NCI-H69 (cell line): ENCODE data around the gene DICER1.
"Not testable (repeated sequence)": the region's sequence is repeated elsewhere in the genome, so short reads cannot be mapped to it uniquely, and the experiment has no call there.

Experiments used
- DNase-seq: peaks from one replicate; lab custom pipeline; 2025; lab: John Stamatoyannopoulos, UW

The DICER1 gene

DNA sequence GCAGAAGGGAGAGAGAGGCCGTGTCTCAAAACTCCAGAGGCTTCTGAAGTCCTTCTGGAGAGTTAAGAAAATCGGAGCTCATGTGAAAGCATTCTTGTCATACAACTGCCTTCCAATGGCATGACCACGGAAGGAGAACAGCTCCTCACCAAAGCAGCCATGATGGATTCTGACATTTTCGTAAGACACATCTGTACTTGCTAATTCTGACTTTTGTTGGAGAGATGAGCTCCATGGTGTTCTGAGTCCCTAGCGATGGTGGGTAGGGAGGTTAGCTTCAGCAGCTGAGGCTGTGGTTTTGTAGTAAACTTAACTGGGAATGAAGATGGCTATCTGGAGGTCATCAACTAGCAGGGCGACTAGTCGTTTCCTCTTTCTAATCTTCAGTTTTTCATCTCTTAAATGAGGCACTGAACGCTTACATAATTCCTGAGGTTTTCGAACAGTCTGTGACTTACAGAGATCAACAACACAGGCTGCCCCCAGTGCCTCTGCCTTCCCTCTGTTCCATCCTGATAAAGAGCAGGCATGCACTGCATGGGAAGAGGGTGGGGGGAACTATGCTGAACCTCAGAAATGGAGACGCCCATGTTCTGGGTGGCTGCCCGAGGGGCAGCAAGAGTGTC, 28.6 kb upstream of the DICER1 start:
- no peak for DNase-seq

GRCh38 chr14:95185033-95185766, 27.9 kb upstream of the DICER1 start:
- no peak for DNase-seq

- DNase-seq = no peak
Measured at GRCh38 chr14:95184413-95184790, 27.1 kb upstream of the DICER1 start.

GRCh38 chr14:95183532-95184412, 26.4 kb upstream of the DICER1 start:
- DNase-seq = no peak

- DNase-seq = no peak
Measured at GRCh38 chr14:95183082-95183481, 25.8 kb upstream of the DICER1 start.

GRCh38 chr14:95182379-95182778, 25.1 kb upstream of the DICER1 start:
- no peak for DNase-seq

DNA sequence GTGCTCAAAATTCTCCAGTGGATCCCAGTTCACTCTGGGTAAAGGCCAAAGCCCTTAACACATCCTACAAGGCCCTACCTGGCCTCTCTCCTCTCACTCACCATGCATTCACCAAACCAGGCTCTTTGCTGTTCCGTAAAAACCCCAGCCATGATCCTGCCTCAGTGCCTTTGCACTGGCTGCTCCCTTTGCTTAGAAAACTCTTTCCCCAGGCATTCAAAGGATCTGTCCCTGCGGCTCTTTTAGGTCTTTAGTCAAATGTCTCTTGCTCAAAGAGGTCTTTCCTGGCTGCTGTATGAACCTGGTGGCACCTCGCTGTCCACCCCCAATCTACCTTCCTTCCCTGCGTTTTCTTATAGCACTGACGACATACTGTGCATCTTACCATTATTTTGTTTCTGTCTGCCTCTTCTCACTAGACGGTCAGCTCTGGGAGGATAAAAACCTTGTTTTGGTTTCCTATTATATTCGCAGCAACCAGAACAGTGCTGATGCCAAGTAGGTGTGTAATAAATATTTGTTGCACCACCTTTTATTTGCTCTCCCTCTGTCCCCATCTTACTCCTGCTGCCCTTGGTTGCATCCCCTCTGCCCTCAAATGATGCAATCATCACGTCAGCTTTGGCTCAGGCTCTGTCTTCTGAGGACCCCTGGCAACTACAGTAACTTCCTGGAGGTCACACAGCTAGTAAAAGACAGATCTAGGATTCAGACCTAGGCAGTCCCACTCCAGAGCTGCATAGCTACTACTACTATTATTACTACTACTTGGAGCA, 23.8 kb upstream of the DICER1 start:
- DNase-seq = no peak

DNA sequence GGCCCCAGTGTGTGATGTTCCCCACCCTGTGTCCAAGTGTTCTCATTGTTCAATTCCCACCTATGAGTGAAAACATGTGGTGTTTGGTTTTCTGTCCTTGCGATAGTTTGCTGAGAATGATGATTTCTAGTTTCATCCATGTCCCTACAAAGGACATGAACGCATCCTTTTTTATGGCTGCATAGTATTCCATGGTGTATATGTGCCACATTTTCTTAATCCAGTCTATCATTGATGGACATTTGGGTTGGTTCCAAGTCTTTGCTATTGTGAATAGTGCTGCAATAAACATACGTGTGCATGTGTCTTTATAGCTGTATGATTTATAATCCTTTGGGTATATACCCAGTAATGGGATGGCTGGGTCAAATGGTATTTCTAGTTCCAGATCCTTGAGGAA, 18.3 kb upstream of the DICER1 start:
- not testable (repeated sequence) for DNase-seq

DNA sequence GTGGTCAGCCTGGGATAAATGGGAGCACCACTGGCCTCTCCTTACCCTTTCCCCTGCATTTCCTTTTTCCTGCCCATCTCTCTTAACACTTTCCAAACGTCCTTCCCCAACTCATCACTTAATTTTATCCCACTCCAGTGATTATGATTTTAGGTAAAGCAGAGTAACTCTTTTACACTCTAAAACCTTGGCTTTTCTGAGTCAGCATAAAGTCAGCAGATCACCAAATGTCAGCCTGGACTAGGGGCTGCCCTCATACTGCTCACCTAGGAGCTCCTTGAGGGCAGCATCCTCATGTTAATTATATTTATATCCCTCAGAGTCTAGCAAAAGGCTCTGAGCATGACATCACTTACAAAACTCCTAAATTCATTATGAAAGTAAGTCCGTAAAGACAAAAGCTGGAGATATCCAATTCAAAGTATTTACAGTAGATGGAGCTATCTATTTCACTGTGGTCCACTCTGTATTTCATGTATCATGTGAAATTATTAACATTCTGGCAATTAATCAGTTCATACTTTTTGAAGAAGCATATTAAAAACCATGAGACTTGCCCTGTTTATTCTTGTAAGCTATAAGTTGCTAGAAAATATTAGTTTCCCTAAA, 17.0 kb upstream of the DICER1 start:
- DNase-seq = no peak

DNA sequence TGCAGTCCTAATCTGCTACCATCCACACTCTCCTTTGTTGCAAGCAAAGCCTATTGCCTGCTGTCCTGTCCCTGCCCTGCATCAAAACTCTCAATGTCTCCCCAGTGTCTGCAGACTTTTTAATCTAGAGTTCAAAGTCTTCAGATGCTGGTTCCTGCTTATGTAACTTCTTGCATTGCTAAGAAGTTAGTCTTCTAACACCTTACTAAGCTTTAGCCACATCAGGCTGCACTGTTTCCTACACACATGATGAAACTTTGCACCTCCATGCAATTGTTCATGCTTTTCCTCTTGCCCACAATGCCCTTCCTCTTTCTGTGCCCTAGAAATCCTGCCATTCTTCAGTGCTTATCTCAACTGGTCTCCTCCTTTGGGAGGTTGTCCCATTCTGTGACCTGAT, 16.2 kb upstream of the DICER1 start:
- no peak for DNase-seq

DNA sequence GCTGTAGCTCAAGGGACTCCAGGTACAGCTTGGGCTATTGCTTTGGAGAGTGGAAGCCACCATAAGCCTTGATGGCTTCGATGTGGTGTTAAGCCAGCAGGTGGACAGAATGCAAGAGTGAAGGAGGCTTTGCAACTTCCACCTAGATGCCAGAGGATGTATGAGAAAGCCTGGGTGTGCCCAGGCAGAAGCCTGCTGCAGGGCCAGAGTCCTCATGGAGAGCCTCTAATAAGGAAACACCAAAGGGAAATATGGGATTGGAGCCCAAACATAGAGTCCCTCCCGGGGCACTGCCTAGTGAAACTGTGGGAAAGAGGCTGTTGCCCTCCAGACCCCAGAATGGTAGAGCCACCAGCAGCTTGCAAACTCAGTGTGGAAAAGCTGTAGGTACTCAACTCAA, 9.8 kb upstream of the DICER1 start:
- no peak for DNase-seq

DNA sequence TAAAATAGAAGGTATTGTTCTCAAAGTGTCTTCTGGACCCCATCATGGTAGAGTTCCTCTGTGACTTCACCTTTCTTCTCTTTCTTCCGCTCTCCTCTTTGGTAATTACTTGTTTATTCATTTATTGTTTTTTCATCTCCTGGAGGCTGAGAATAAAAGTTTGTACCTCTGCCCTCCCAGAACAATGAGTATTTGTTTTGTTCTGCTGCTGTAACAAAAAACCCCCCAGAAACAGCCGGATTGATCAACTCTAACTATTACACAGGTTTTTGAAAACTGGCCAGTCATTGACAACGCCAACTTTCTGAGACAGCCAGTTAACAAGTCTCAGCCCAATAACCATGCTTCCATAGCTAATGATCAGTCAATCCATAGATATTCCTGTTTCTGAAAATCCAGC, 8.2 kb upstream of the DICER1 start:
- no peak for DNase-seq

GRCh38 chr14:95164506-95164905, 7.2 kb upstream of the DICER1 start:
- DNase-seq = no peak

DNA sequence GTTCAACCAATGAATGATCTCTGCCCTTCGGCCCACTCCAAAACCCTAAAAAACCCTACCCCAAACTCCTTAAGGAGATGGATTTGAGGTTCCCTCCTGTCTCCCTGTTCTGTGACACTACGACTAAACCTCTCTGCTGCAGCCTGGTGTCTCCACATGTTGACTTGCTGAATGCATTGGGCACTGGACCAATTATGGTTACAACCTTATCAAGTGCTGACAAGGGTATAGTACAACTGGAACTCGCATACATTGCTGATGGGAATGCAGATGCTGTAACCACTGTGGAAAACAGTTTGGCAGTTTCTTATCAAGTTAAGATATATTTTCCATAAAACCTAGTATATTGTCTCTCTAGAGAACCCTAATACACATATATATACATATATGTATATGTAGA, 6.3 kb upstream of the DICER1 start:
- DNase-seq = no peak

DNA sequence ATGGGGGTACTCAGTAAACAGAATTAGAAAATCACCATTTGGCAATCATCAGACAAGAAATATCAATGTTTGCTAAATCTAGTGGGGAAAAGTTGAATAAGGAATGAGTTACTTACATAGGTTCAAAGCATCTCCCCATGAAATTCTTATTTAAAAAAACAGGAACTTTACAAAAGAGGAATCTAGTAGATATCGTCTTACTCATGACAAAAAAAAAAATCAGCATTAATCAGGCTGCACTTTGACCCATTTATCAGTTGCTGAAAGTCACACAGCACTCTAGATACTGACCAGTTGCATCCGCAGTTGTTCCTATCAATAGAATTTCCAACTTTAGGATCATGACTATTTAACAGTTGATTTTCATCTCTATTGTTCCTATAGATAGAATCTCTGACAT, 5.8 kb upstream of the DICER1 start:
- DNase-seq = no peak

DNA sequence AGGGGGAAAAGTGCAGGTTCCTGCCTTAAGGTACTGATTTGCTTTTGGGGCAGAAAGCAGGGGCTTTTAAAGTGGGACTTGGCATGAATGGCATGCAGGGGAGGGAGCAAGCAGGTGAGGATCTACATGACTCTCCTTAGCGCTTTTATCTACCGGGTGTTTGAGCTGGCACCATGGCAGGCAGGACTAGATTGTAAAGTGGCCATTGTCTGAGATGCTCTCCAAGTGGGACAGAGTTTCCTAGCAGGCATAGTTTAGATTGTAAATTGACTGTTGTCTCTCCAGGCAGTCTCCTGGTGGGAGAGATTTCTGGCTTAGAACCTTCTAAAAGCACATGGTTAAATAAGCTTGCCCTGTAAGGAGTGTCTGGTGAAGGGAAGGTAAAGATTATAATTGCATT, 5.3 kb upstream of the DICER1 start:
- no peak for DNase-seq

GRCh38 chr14:95157048-95157326, 342 bp downstream of the DICER1 start:
- no peak for DNase-seq

GRCh38 chr14:95156161-95157047, 925 bp downstream of the DICER1 start:
- DNase-seq = peak; percentile 76

DNA sequence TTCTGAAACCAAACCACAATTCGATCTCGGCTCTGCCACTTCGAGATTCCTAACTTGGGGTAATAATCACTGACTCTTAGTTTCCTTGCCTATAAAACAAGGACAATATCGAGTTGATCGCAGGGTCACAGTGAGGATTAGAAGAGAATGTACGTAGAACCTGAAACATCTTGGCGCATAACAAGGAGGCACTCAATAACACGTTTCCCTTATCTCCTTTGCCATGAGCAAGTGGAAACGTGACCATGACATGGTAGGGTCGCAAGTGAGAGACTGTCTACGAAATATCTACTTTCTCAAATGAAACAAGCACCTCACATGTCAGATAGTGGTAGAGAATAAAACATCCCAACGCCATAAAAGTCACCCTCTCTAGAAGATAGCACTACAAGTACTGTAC, 2.3 kb downstream of the DICER1 start:
- DNase-seq = no peak

DNA sequence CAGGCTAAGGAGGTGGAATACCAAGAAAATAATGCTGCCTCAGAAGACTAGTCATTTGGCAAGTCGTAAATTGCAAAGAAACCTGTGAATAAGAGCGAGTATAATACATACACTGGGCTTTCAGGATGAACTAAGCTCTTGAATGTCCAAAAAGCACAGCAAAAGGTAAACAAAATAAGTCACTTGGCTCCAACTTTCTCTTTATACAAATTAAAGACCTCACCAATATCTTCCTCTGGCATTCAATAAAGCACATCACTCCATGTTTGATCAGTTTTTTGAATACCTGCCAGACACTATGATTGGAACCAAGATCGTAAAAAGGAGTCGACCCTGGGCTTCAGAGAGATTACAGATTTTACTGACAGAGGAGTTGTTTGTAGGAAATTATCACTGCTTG, 3.5 kb downstream of the DICER1 start:
- DNase-seq = no peak

- DNase-seq = no peak
Measured at GRCh38 chr14:95151561-95151960, 5.8 kb downstream of the DICER1 start.
